Body of pancreas (tissue), 4 donors: ENCODE measurements around the gene KRTAP4-9. TPM values are rescaled to one million over a fixed set of nuclear protein-coding genes. Genes with fewer than 3 reads are reported as not detected.
"Not testable (repeated sequence)": the region's sequence is repeated elsewhere in the genome, so short reads cannot be mapped to it uniquely, and the experiment has no call there.

Source experiments
- ATAC-seq: fragments of 150-250 bp; one replicate; pipeline ENCODE4 v1.9.1; 2016
- DNase-seq, 4 donors: peaks; one replicate each; pipeline ENCODE4 v3.0.0-alpha.2; 2019
- H3K27ac ChIP-seq, 4 donors: fragments of 200-600 bp; sonication (generic); 1 replicate in 3 of 4; 2 replicates in 1 of 4; pipeline versions ENCODE4 v1.5.1 to v1.6.1; 2016 to 2019; ENCODE audit warnings: mild to moderate bottlenecking in 1 of 4, mixed read lengths in 1 of 4, moderate library complexity in 1 of 4
- H3K27me3 ChIP-seq, 2 donors: fragments of 200-600 bp; sonication (generic); one replicate each; pipeline ENCODE4 v1.6.0; 2016; ENCODE audit warnings: mild to moderate bottlenecking in 1 of 2
- H3K36me3 ChIP-seq, 2 donors: fragments of 200-600 bp; sonication (generic); replicated peaks in 1 of 2; 2 replicates each; pipeline ENCODE4 v1.5.1; 2016; ENCODE audit warnings: low read depth in 2 of 2; ENCODE audit not compliant: insufficient read depth in 1 of 2
- H3K4me1 ChIP-seq: fragments of 200-600 bp; sonication (generic); one replicate; pipeline ENCODE4 v1.6.0; 2016
- H3K4me3 ChIP-seq, 2 donors: fragments of 200-600 bp; sonication (generic); 1 replicate in 1 of 2; 2 replicates in 1 of 2; pipeline ENCODE4 v1.5.1; 2016 to 2019
- H3K9me3 ChIP-seq, 3 donors: fragments of 200-600 bp; sonication (generic); 1 replicate in 2 of 3; 2 replicates in 1 of 3; pipeline ENCODE4 v1.5.1; 2016
- CTCF ChIP-seq, 7 experiments: fragments of 450-650 bp in 4 of 7; fragments of 200-600 bp in 3 of 7; sonication (generic) in 3 of 7; IDR thresholded peaks; one replicate each; pipeline ENCODE4 v1.5.1; 2016 to 2019; ENCODE audit warnings: antibody characterized with exemption in 7 of 7
- POLR2A ChIP-seq, 3 donors: fragments of 450-650 bp; IDR thresholded peaks; one replicate each; pipeline ENCODE4 v1.6.1; 2016; ENCODE audit warnings: antibody characterized with exemption in 3 of 3, mild to moderate bottlenecking in 2 of 3
- WGBS, 2 donors: methylation state at CpG; one replicate each; pipeline ENCODE4 v1.1.5; 2017; 5-methylcytosine and 5-hydroxymethylcytosine counted together
- intact Hi-C: fragments of 100-400 bp; cut with DNase I; formaldehyde crosslinking; loops from one replicate; pipeline ENCODE4 v1.15.1; 2023
- total RNA-seq, 2 donors: library from RNA; depleted of rRNA; stranded (reverse); fragments of >200 nt; gene quantifications; one replicate each; pipeline ENCODE4 v1.1.0, GENCODE V29; 2016

Gene KRTAP4-9
- total RNA-seq, 2 donors from 2014 or later: not detected

GRCh38 chr17:41144846-41145245 is 39.7 kb downstream of the KRTAP4-9 start:
- TF ChIP-seq CTCF (IDR thresholded peaks at IDR 0.05): no peak
- no peak for TF ChIP-seq POLR2A (IDR thresholded peaks at IDR 0.05)
- 77 to 79% methylated on average over 1 of the region's 1 CpG for WGBS, 2 donors
- Histone ChIP-seq H3K27ac (no peak overlapping the region), H3K4me1 (no peaks in the 10 kb centered on the region), H3K4me3 (no peak overlapping the region), H3K9me3 (no peaks in the 10 kb centered on the region), H3K36me3 (no peaks in the 10 kb centered on the region), H3K27me3 (no peaks in the 10 kb centered on the region)
- ATAC-seq: no peak
- intact Hi-C loops: no loop called here
- DNase-seq: no peak

GRCh38 chr17:41145261-41145660 is 40.1 kb downstream of the KRTAP4-9 start:
- WGBS, 2 donors: 54 to 70% methylated on average over 2 of the region's 2 CpGs
- H3K27ac ChIP-seq: no peak overlapping the region
- no peaks in the 10 kb centered on the region for H3K4me1 ChIP-seq
- no peak for TF ChIP-seq POLR2A (IDR thresholded peaks at IDR 0.05)
- TF ChIP-seq CTCF (IDR thresholded peaks at IDR 0.05): no peak
- H3K4me3 ChIP-seq: no peak overlapping the region
- ATAC-seq (no peak), DNase-seq (no peak)
- no peaks in the 10 kb centered on the region for H3K9me3 ChIP-seq
- no peaks in the 10 kb centered on the region for H3K27me3 ChIP-seq
- no peaks in the 10 kb centered on the region for H3K36me3 ChIP-seq
- intact Hi-C loops: no loop called here

GRCh38 chr17:41147531-41148204 is 42.5 kb downstream of the KRTAP4-9 start:
- Histone ChIP-seq H3K4me1 (no peaks in the 10 kb centered on the region), H3K27me3 (no peaks in the 10 kb centered on the region), H3K9me3 (no peaks in the 10 kb centered on the region), H3K27ac (no peak overlapping the region), H3K4me3 (no peak overlapping the region), H3K36me3 (no peaks in the 10 kb centered on the region)
- ATAC-seq (no peak), DNase-seq (no peak)
- TF ChIP-seq CTCF (IDR thresholded peaks at IDR 0.05): no peak
- no peak for TF ChIP-seq POLR2A (IDR thresholded peaks at IDR 0.05)
- 83 to 91% methylated on average over 2 of the region's 2 CpGs for WGBS, 2 donors
- intact Hi-C loops: no loop called here

GRCh38 chr17:41148971-41149651 is 43.9 kb downstream of the KRTAP4-9 start:
- H3K27ac ChIP-seq, DNase-seq, H3K4me3 ChIP-seq, H3K4me1 ChIP-seq, H3K9me3 ChIP-seq, H3K27me3 ChIP-seq, ATAC-seq, H3K36me3 ChIP-seq, intact Hi-C loops: not testable (repeated sequence)
- WGBS, 2 donors: 60 to 77% methylated on average over 8 to 10 of the region's 10 CpGs

GRCh38 chr17:41149652-41149985 is 44.4 kb downstream of the KRTAP4-9 start, which contains the start of gene KRTAP4-5:
Gene KRTAP4-5, minus strand, starts transcription at chr17:41149825. Its CDS starts 58 bp downstream, at chr17:41149767.
- Histone ChIP-seq H3K27me3 (no peaks in the 10 kb centered on the region), H3K4me3 (no peak within 1 kb of the TSS), H3K36me3 (no peaks in the 10 kb centered on the region), H3K27ac (no peak within 1 kb of the TSS), H3K4me1 (no peaks in the 10 kb centered on the region), H3K9me3 (no peaks in the 10 kb centered on the region)
- WGBS, 2 donors: 40 to 45% methylated on average over 1 to 2 of the region's 2 CpGs
- ATAC-seq (no peak), DNase-seq (no peak)
- TF ChIP-seq CTCF (IDR thresholded peaks at IDR 0.05) (no peak), POLR2A (IDR thresholded peaks at IDR 0.05) (no peak)
- intact Hi-C loops: no loop called here
